ENCODE data around the gene LEF1.

GRCh38 chr4:108210989-108211835 lies 42.5 kb upstream of the LEF1 start:
- TF ChIP-seq CTCF (IDR thresholded peaks at IDR 0.05), result no peak
- TF ChIP-seq POLR2A (IDR thresholded peaks at IDR 0.05), result no peak
